Measurements from ENCODE around the gene ARHGAP10.

The ARHGAP10 gene

GRCh38 chr4:147958057-147958456 is 226.2 kb downstream of the ARHGAP10 start:
- DNase-seq: no peak

- DNase-seq: no peak
Observed at GRCh38 chr4:147958489-147959065, 226.7 kb downstream of the ARHGAP10 start.

- DNase-seq: no peak
Observed at GRCh38 chr4:147960971-147961370, 229.1 kb downstream of the ARHGAP10 start.

- DNase-seq: no peak
Observed at GRCh38 chr4:147963839-147964238, 232.0 kb downstream of the ARHGAP10 start.

GRCh38 chr4:147964266-147964880 is 232.5 kb downstream of the ARHGAP10 start:
- DNase-seq: no peak

GRCh38 chr4:147965056-147965455 is 233.2 kb downstream of the ARHGAP10 start:
- DNase-seq: no peak

- no peak for DNase-seq
Observed at GRCh38 chr4:147965873-147966272, 234.0 kb downstream of the ARHGAP10 start.

GRCh38 chr4:147968641-147969040 is 236.8 kb downstream of the ARHGAP10 start:
- no peak for DNase-seq

- DNase-seq: no peak
Observed at GRCh38 chr4:147969573-147970385, 237.9 kb downstream of the ARHGAP10 start.

GRCh38 chr4:147971116-147971515 is 239.2 kb downstream of the ARHGAP10 start:
- no peak for DNase-seq

GRCh38 chr4:147975325-147975724 is 243.4 kb downstream of the ARHGAP10 start:
- no peak for DNase-seq

GRCh38 chr4:147975933-147976928 is 244.3 kb downstream of the ARHGAP10 start:
- no peak for DNase-seq

GRCh38 chr4:147980586-147980985 is 248.7 kb downstream of the ARHGAP10 start:
- no peak for DNase-seq

- no peak for DNase-seq
Observed at GRCh38 chr4:147981305-147981704, 249.4 kb downstream of the ARHGAP10 start.

- DNase-seq: peak; percentile 4
Observed at GRCh38 chr4:147984065-147984777, 252.3 kb downstream of the ARHGAP10 start.

GRCh38 chr4:147984778-147985138 is 252.9 kb downstream of the ARHGAP10 start:
- no peak for DNase-seq

GRCh38 chr4:147985376-147985775 is 253.5 kb downstream of the ARHGAP10 start:
- DNase-seq: no peak

- no peak for DNase-seq
Observed at GRCh38 chr4:147987252-147987651, 255.4 kb downstream of the ARHGAP10 start.

GRCh38 chr4:147991543-147992283 is 259.8 kb downstream of the ARHGAP10 start:
- DNase-seq: no peak

GRCh38 chr4:147994076-147994475 is 262.2 kb downstream of the ARHGAP10 start:
- DNase-seq: no peak
